B cell (primary cell): Measurements from ENCODE around the gene KLHL13. TPM values are rescaled to one million over a fixed set of nuclear protein-coding genes. Genes with fewer than 3 reads are reported as not detected.

Source experiments
- ATAC-seq: fragments of 200-7000 bp; cut with Tn5 transposase; one replicate; pipeline ENCODE4 v1.10.0; 2021; ENCODE audit warnings: low read depth, mild to moderate bottlenecking, moderate number of reproducible peaks, moderate library complexity
- CTCF ChIA-PET: fragments of 350-600 bp; sonication (Branson Sonifier 250); formaldehyde crosslinking; loops from one replicate; lab custom pipeline; 2021; ENCODE audit warnings: antibody characterized with exemption, inconsistent platforms; lab: Charles Lee
- POLR2A ChIA-PET: fragments of 350-600 bp; sonication (Branson Sonifier 250); formaldehyde crosslinking; loops from one replicate; lab custom pipeline; 2021; ENCODE audit warnings: antibody characterized with exemption; lab: Charles Lee
- DNase-seq: peaks from one replicate; pipeline ENCODE4 v3.0.0; 2013
- H2AFZ ChIP-seq: 2 replicates; pipeline ENCODE4 v1.6.1; 2012; ENCODE audit warnings: mild to moderate bottlenecking, low read depth, low read length; ENCODE audit not compliant: insufficient read depth, poor library complexity, severe bottlenecking
- H3K27ac ChIP-seq, 2 donors: 1 replicate in 1 of 2; 2 replicates in 1 of 2; pipeline ENCODE4 v1.5.1; 2012 to 2013; ENCODE audit warnings: low read length in 2 of 2, mild to moderate bottlenecking in 2 of 2, moderate library complexity in 1 of 2
- H3K27me3 ChIP-seq, 4 experiments: fragments of 200-600 bp in 1 of 4; sonication (generic) in 1 of 4; replicated peaks in 1 of 4; 1 replicate in 2 of 4; 2 replicates in 2 of 4; pipeline versions ENCODE4 v1.6.1 to v1.7.0; 2013 to 2016; ENCODE audit warnings: low read length in 3 of 4, mild to moderate bottlenecking in 2 of 4, mixed read lengths in 1 of 4, moderate library complexity in 1 of 4; ENCODE audit not compliant: insufficient read depth in 4 of 4, control insufficient read depth in 3 of 4; ENCODE audit errors: control extremely low read depth in 1 of 4
- H3K36me3 ChIP-seq, 2 experiments: replicated peaks in 1 of 2; 1 replicate in 1 of 2; 2 replicates in 1 of 2; pipeline versions ENCODE4 v1.6.1 to v1.7.1; 2013; ENCODE audit warnings: low read length in 1 of 2; ENCODE audit not compliant: insufficient read depth in 2 of 2, control insufficient read depth in 1 of 2; ENCODE audit errors: control extremely low read depth in 1 of 2, extremely low read depth in 1 of 2
- H3K4me1 ChIP-seq, 2 donors: fragments of 200-600 bp in 1 of 2; sonication (generic) in 1 of 2; 1 replicate in 1 of 2; 2 replicates in 1 of 2; pipeline versions ENCODE4 v1.5.1 to v1.6.1; 2013 to 2017; ENCODE audit warnings: low read length in 2 of 2; ENCODE audit not compliant: control insufficient read depth in 2 of 2, insufficient read depth in 2 of 2
- H3K4me2 ChIP-seq: replicated peaks from 2 replicates; pipeline ENCODE3; 2012; ENCODE audit warnings: mild to moderate bottlenecking, low read depth, low read length; ENCODE audit not compliant: poor library complexity, severe bottlenecking
- H3K4me3 ChIP-seq, 5 experiments: fragments of 200-600 bp in 1 of 5; sonication (generic) in 1 of 5; 1 replicate in 3 of 5; 2 replicates in 2 of 5; pipeline versions ENCODE4 v1.5.1 to v1.7.0; 2011 to 2016; ENCODE audit warnings: low read length in 4 of 5, mild to moderate bottlenecking in 4 of 5, low read depth in 2 of 5, control low read depth in 1 of 5, moderate library complexity in 1 of 5; ENCODE audit not compliant: insufficient read depth in 1 of 5; ENCODE audit errors: control extremely low read depth in 1 of 5, extremely low read depth in 1 of 5
- H3K79me2 ChIP-seq: fragments of 200-600 bp; sonication (generic); one replicate; pipeline ENCODE4 v1.6.0; 2016; ENCODE audit warnings: low read length; ENCODE audit not compliant: control insufficient read depth, insufficient read depth
- H3K9ac ChIP-seq: fragments of 200-600 bp; sonication (generic); 2 replicates; pipeline ENCODE4 v1.6.1; 2017; ENCODE audit warnings: mild to moderate bottlenecking, low read length, moderate library complexity
- H3K9me3 ChIP-seq, 3 donors: one replicate each; pipeline versions ENCODE4 v1.6.1 to v1.7.1; 2013; ENCODE audit warnings: low read length in 2 of 3; ENCODE audit not compliant: control insufficient read depth in 2 of 3, insufficient read depth in 1 of 3; ENCODE audit errors: control extremely low read depth in 1 of 3
- H4K20me1 ChIP-seq: 2 replicates; pipeline ENCODE4 v1.6.0; 2012; ENCODE audit warnings: mild to moderate bottlenecking, low read length; ENCODE audit not compliant: insufficient read depth, control insufficient read depth, poor library complexity, severe bottlenecking
- H3K27ac Mint-ChIP-seq: one replicate; pipeline ENCODE4 v1.8.0; 2021; ENCODE audit warnings: mixed read lengths
- H3K27me3 Mint-ChIP-seq: one replicate; pipeline ENCODE4 v1.8.0; 2021; ENCODE audit warnings: mixed read lengths
- H3K4me1 Mint-ChIP-seq: one replicate; pipeline ENCODE4 v1.8.0; 2021; ENCODE audit warnings: mixed read lengths
- H3K4me3 Mint-ChIP-seq: one replicate; pipeline ENCODE4 v1.8.0; 2021; ENCODE audit warnings: mixed read lengths
- H3K9me3 Mint-ChIP-seq: one replicate; pipeline ENCODE4 v1.8.0; 2022; ENCODE audit warnings: mixed read lengths; ENCODE audit not compliant: insufficient read depth
- CTCF ChIP-seq: fragments of 200-600 bp; IDR thresholded peaks from one replicate; pipeline ENCODE4 v1.8.0; 2022; ENCODE audit warnings: antibody characterized with exemption, mild to moderate bottlenecking
- EZH2 ChIP-seq: IDR thresholded peaks from 2 replicates; pipeline ENCODE4 v1.6.1; 2012; ENCODE audit warnings: borderline replicate concordance, low read depth, mild to moderate bottlenecking, moderate library complexity, low read length; ENCODE audit not compliant: insufficient read depth, poor library complexity, severe bottlenecking
- WGBS: methylation state at CpG from one replicate; pipeline ENCODE4 v1.1.5; 2013; ENCODE audit warnings: missing lambda C conversion rate; ENCODE audit not compliant: insufficient coverage; 5-methylcytosine and 5-hydroxymethylcytosine counted together
- intact Hi-C: fragments of 100-400 bp; cut with micrococcal nuclease; formaldehyde crosslinking; loops from one replicate; pipeline ENCODE4 v1.10.0; 2022
- polyA plus RNA-seq: library from polyadenylated mRNA; depleted of rRNA; stranded (reverse); fragments of >200 nt; gene quantifications from 2 replicates; pipeline ENCODE4 v1.2.3, GENCODE V29; 2012
- total RNA-seq, 2 donors: library from RNA; stranded (reverse); fragments of 120-200 nt in 1 of 2; gene quantifications; 1 replicate in 1 of 2; 2 replicates in 1 of 2; pipeline versions ENCODE4 v1.2.3 to v1.2.4, GENCODE V29; 2013 to 2022

KLHL13 gene
- total and polyA plus RNA-seq, 2 donors (not counting 1 experiment from before 2014, with no cell fraction given) = 0.04 TPM; not detected in 1

- no peaks in the 10 kb centered on the region for H3K27me3 ChIP-seq
- POLR2A ChIA-PET = no interaction called here
- no peaks in the 10 kb centered on the region for H3K4me1 ChIP-seq
- H3K4me3 ChIP-seq = no peak overlapping the region
- H3K9ac ChIP-seq = no peak overlapping the region
- no peaks in the 10 kb centered on the region for H4K20me1 ChIP-seq
- no peaks in the 10 kb centered on the region for H3K9me3 Mint-ChIP-seq
- DNase-seq (no peak), ATAC-seq (no peak)
- H3K9me3 ChIP-seq = no peaks in the 10 kb centered on the region
- H3K79me2 ChIP-seq = no peaks in the 10 kb centered on the region
- CTCF ChIA-PET = no interaction called here
- H3K27ac ChIP-seq = no peak overlapping the region
- H3K4me2 ChIP-seq = no peak overlapping the region
- no peak overlapping the region for H3K27ac Mint-ChIP-seq
- WGBS = no CpG with 5 or more reads among the region's 1 CpG
- intact Hi-C loops = no loop called here
- no peaks in the 10 kb centered on the region for H3K4me1 Mint-ChIP-seq
- no peak overlapping the region for H3K4me3 Mint-ChIP-seq
- no peaks in the 10 kb centered on the region for H3K36me3 ChIP-seq
- H2AFZ ChIP-seq = no peak overlapping the region
- no peaks in the 10 kb centered on the region for H3K27me3 Mint-ChIP-seq
- no peak for TF ChIP-seq CTCF
- no peak for TF ChIP-seq EZH2
Measured at GRCh38 chrX:117977526-117977925, 139.1 kb downstream of the KLHL13 start.

GRCh38 chrX:117973110-117973807 lies 143.4 kb downstream of the KLHL13 start:
- no peak for DNase-seq
- no peaks in the 10 kb centered on the region for H3K4me1 ChIP-seq
- H3K36me3 ChIP-seq = no peaks in the 10 kb centered on the region
- no peaks in the 10 kb centered on the region for H3K79me2 ChIP-seq
- H3K27me3 Mint-ChIP-seq = no peaks in the 10 kb centered on the region
- no peak overlapping the region for H3K4me3 Mint-ChIP-seq
- intact Hi-C loops = no loop called here
- H3K4me2 ChIP-seq = no peak overlapping the region
- POLR2A ChIA-PET = no interaction called here
- 100% methylated on average over 2 of the region's 4 CpGs for WGBS
- no peaks in the 10 kb centered on the region for H3K4me1 Mint-ChIP-seq
- H2AFZ ChIP-seq = no peak overlapping the region
- no peaks in the 10 kb centered on the region for H3K9me3 ChIP-seq
- TF ChIP-seq CTCF (no peak), EZH2 (no peak)
- no peaks in the 10 kb centered on the region for H3K27me3 ChIP-seq
- H3K27ac ChIP-seq = no peak overlapping the region
- no peak for ATAC-seq
- no peak overlapping the region for H3K9ac ChIP-seq
- H3K9me3 Mint-ChIP-seq = no peaks in the 10 kb centered on the region
- no peak overlapping the region for H3K4me3 ChIP-seq
- no peaks in the 10 kb centered on the region for H4K20me1 ChIP-seq
- CTCF ChIA-PET = no interaction called here
- H3K27ac Mint-ChIP-seq = no peak overlapping the region
